GM12878 (cell line): ENCODE measurements around the gene ARFIP1. TPM values are rescaled to one million over a fixed set of nuclear protein-coding genes. Genes with fewer than 3 reads are reported as not detected.

Experiments
- ATAC-seq: fragments of 200-7000 bp; cut with Tn5 transposase; 3 replicates; pipeline ENCODE4 v1.9.1; 2020; ENCODE audit warnings: mild to moderate bottlenecking, moderate library complexity
- BruUV-seq: library from RNA; stranded (reverse); fragments of 400-500 nt; replicated peaks from 2 replicates; lab custom pipeline; 2021; lab: Mats Ljungman, UMichigan
- CTCF ChIA-PET: fragments of 300-600 bp; sonication (Branson Sonifier 250); formaldehyde crosslinking; extraction: SDS; loops from one replicate; lab custom pipeline; 2021; ENCODE audit warnings: inconsistent platforms; lab: Yijun Ruan, JAX
- POLR2A ChIA-PET: fragments of 350-600 bp; formaldehyde crosslinking; extraction: SDS; loops from one replicate; lab custom pipeline; 2021; ENCODE audit warnings: inconsistent platforms; lab: Charles Lee
- RAD21 ChIA-PET: fragments of 300-600 bp; sonication (Branson Sonifier 250); formaldehyde crosslinking; loops from one replicate; lab custom pipeline; 2023; ENCODE audit warnings: antibody characterized with exemption; ENCODE audit not compliant: unreplicated experiment; lab: Charles Lee
- SMC1A ChIA-PET: fragments of 300-600 bp; sonication (Branson Sonifier 250); formaldehyde crosslinking; loops from one replicate; lab custom pipeline; 2023; ENCODE audit not compliant: unreplicated experiment, uncharacterized antibody; lab: Charles Lee
- DNase-seq: peaks from one replicate; pipeline ENCODE4 v3.0.0-alpha.2; 2011; ENCODE audit warnings: low read depth, low spot score
- FAIRE-seq: peaks from 3 replicates; lab custom pipeline; 2011; peaks lifted over from hg19 to GRCh38; lab: Jason Lieb, UNC
- H2AFZ ChIP-seq: 2 replicates; pipeline ENCODE4 v1.6.0; 2011; ENCODE audit warnings: low read depth, low read length, control low read depth; ENCODE audit not compliant: control insufficient read depth
- H3K27ac ChIP-seq: 2 replicates; pipeline ENCODE4 v1.5.1; 2011; ENCODE audit warnings: control low read depth; ENCODE audit not compliant: control insufficient read depth, insufficient read depth
- H3K27me3 ChIP-seq, 2 experiments: replicated peaks in 1 of 2; 2 replicates each; pipeline versions ENCODE4 v1.6.0 to v1.6.1; 2011; ENCODE audit warnings: low read length in 1 of 2; ENCODE audit not compliant: control insufficient read depth in 2 of 2, insufficient read depth in 2 of 2
- H3K36me3 ChIP-seq, 2 experiments: 2 replicates each; pipeline ENCODE4 v1.5.1; 2011; ENCODE audit warnings: low read length in 1 of 2; ENCODE audit not compliant: control insufficient read depth in 2 of 2, insufficient read depth in 2 of 2
- H3K4me1 ChIP-seq: 2 replicates; pipeline ENCODE4 v1.6.1; 2011; ENCODE audit warnings: mild to moderate bottlenecking, low read length, moderate library complexity, mixed read lengths; ENCODE audit not compliant: control insufficient read depth, insufficient read depth
- H3K4me2 ChIP-seq: 2 replicates; pipeline ENCODE4 v1.6.0; 2011; ENCODE audit warnings: control low read depth; ENCODE audit not compliant: control insufficient read depth, insufficient read depth
- H3K4me3 ChIP-seq: fragments of 200-600 bp; sonication (generic); 2 replicates; pipeline ENCODE4 v1.5.1; 2016
- H3K79me2 ChIP-seq: 2 replicates; pipeline ENCODE4 v1.6.0; 2011; ENCODE audit warnings: low read length; ENCODE audit not compliant: control insufficient read depth, insufficient read depth
- H3K9ac ChIP-seq: 2 replicates; pipeline ENCODE4 v1.8.0; 2011; ENCODE audit warnings: low read length, control low read depth, mixed read lengths; ENCODE audit not compliant: control insufficient read depth, insufficient read depth
- H3K9me3 ChIP-seq: replicated peaks from 3 replicates; pipeline ENCODE4 v1.5.1; 2011; ENCODE audit warnings: mild to moderate bottlenecking, low read length; ENCODE audit not compliant: control insufficient read depth, insufficient read depth
- H4K20me1 ChIP-seq: 2 replicates; pipeline ENCODE4 v1.6.0; 2011; ENCODE audit not compliant: control insufficient read depth, insufficient read depth
- BRCA1 ChIP-seq: IDR thresholded peaks from 2 replicates; pipeline ENCODE4 v1.6.1; 2011; ENCODE audit warnings: low read depth, low read length, improper control_type of control experiment
- MTA2 ChIP-seq: fragments of 450-650 bp; IDR thresholded peaks from 2 replicates; pipeline ENCODE4 v1.6.1; 2016; ENCODE audit warnings: low read depth, mild to moderate bottlenecking, moderate library complexity
- MYB ChIP-seq: fragments of 150-350 bp; IDR thresholded peaks from 2 replicates; pipeline ENCODE4 v1.6.1; 2014; ENCODE audit warnings: mild to moderate bottlenecking, low read depth, low read length, borderline replicate concordance
- PBX3 ChIP-seq: IDR thresholded peaks from 2 replicates; pipeline ENCODE4 v1.6.1; 2011; ENCODE audit warnings: mild to moderate bottlenecking, low read depth, low read length, moderate library complexity; ENCODE audit not compliant: insufficient replicate concordance
- PML ChIP-seq: IDR thresholded peaks from 2 replicates; pipeline ENCODE4 v1.6.1; 2012; ENCODE audit warnings: low read length, inconsistent platforms
- POLR2AphosphoS2 ChIP-seq: IDR thresholded peaks from 2 replicates; pipeline ENCODE4 v1.6.1; 2011; ENCODE audit warnings: low read depth, mild to moderate bottlenecking, low read length, improper control_type of control experiment, moderate library complexity
- SREBF2 ChIP-seq: IDR thresholded peaks from 2 replicates; pipeline ENCODE4 v1.6.1; 2012; ENCODE audit warnings: mild to moderate bottlenecking, low read length
- SUZ12 ChIP-seq: fragments of 200-600 bp; sonication (generic); IDR thresholded peaks from one replicate; pipeline ENCODE4 v1.6.1; 2018; ENCODE audit warnings: antibody characterized with exemption, mild to moderate bottlenecking; ENCODE audit not compliant: unreplicated experiment
- TAF1 ChIP-seq: IDR thresholded peaks from 2 replicates; pipeline ENCODE4 v1.6.1; 2011; ENCODE audit warnings: mild to moderate bottlenecking, low read depth, low read length, borderline replicate concordance
- TCF3 ChIP-seq: IDR thresholded peaks from 2 replicates; pipeline ENCODE4 v1.6.1; 2012; ENCODE audit warnings: low read depth, mild to moderate bottlenecking, low read length, borderline replicate concordance; ENCODE audit not compliant: insufficient read depth
- ZNF24 ChIP-seq: fragments of 450-650 bp; IDR thresholded peaks from 2 replicates; pipeline ENCODE4 v1.6.1; 2017; ENCODE audit warnings: antibody characterized with exemption, mild to moderate bottlenecking
- ZNF592 ChIP-seq: fragments of 450-650 bp; IDR thresholded peaks from 2 replicates; pipeline ENCODE4 v1.6.1; 2017; ENCODE audit warnings: mild to moderate bottlenecking, moderate library complexity
- WGBS: methylation state at CpG from one replicate; pipeline ENCODE4 v1.1.6; 2016; ENCODE audit warnings: low lambda C conversion rate; ENCODE audit not compliant: insufficient replicate concordance, insufficient coverage; ENCODE audit errors: missing lambda C conversion rate; 5-methylcytosine and 5-hydroxymethylcytosine counted together
- in situ Hi-C: fragments of 300-500 bp; cut with MboI; formaldehyde crosslinking; loops from 9 replicates; pipeline ENCODE4 v1.14.3; 2018; ENCODE audit warnings: mixed read lengths
- intact Hi-C: fragments of 100-400 bp; cut with micrococcal nuclease; formaldehyde crosslinking; loops from one replicate; pipeline ENCODE4 v1.14.2; 2022; ENCODE audit not compliant: unreplicated experiment
- polyA plus RNA-seq, 11 experiments: library from polyadenylated mRNA; depleted of rRNA in 4 of 11; unstranded in 6 of 11; stranded (reverse) in 5 of 11; fragments of >200 nt; fragmentation: Nextera tagmentation in 4 of 11; fragmentation: Illumina TruSeq in 1 of 11; extraction: Ambion mirVana in 4 of 11; extraction: Trizol in 1 of 11; gene quantifications; 1 replicate in 1 of 11; 2 replicates in 10 of 11; pipeline versions ENCODE4 v1.2.1 to v1.2.3, GENCODE V29; 2011 to 2016; ENCODE audit warnings: inconsistent platforms in 2 of 11, missing spikeins in 2 of 11, low read depth in 1 of 11
- total RNA-seq, 4 experiments: library from RNA; depleted of rRNA in 3 of 4; stranded (reverse); fragments of >200 nt in 3 of 4; fragmentation: Illumina TruSeq in 1 of 4; extraction: Trizol in 1 of 4; gene quantifications; 2 replicates each; pipeline versions ENCODE4 v1.2.1 to v1.2.3, GENCODE V29; 2013 to 2021
- TF ChIP-seq, protein P1 (sequence below): IDR thresholded peaks from 2 replicates; pipeline ENCODE4 v1.6.1; 2011; ENCODE audit warnings: low read depth, low read length, improper control_type of control experiment, borderline replicate concordance
- TF ChIP-seq, protein P2 (sequence below): fragments of 450-650 bp; IDR thresholded peaks from 2 replicates; pipeline ENCODE4 v1.6.1; 2017; ENCODE audit warnings: mild to moderate bottlenecking

Gene ARFIP1
- total and polyA plus RNA-seq, 10 of the 15 experiments (the other 5 are each of a cell fraction or from before 2014, with no cell fraction given) = 9.5 to 21.7 (median 15.4) TPM

- intact Hi-C loops (no loop called here), in situ Hi-C loops (no loop called here)
- ChIA-PET POLR2A (no interaction called here), SMC1A (interaction anchor here (0.6 kb wide), 1 partner anchor 1510 kb away, joined by 3 read pairs; no protein-coding TSS in a partner anchor), RAD21 (no interaction called here), CTCF (no interaction called here)
- Histone ChIP-seq H3K9ac (no peak overlapping the region), H3K27ac (no peak overlapping the region), H3K9me3 (no peaks in the 10 kb centered on the region), H2AFZ (no peak overlapping the region), H4K20me1 (no peaks in the 10 kb centered on the region), H3K4me2 (no peak overlapping the region), H3K4me3 (no peak overlapping the region), H3K36me3 (no peaks in the 10 kb centered on the region), H3K27me3 (no peaks in the 10 kb centered on the region), H3K79me2 (no peaks in the 10 kb centered on the region), H3K4me1 (peaks cover 6% of the 10 kb centered on the region; the same call in 1 of the 2 replicates)
- BruUV-seq = no TSS peak
- WGBS = 84% methylated on average over 1 of the region's 1 CpG
- FAIRE-seq (no peak), ATAC-seq (no peak), DNase-seq (no peak)
- TF ChIP-seq POLR2AphosphoS2 = no peak
- no peak for TF ChIP-seq PML
- TF ChIP-seq TAF1 = no peak
- TF ChIP-seq, protein P1, sequence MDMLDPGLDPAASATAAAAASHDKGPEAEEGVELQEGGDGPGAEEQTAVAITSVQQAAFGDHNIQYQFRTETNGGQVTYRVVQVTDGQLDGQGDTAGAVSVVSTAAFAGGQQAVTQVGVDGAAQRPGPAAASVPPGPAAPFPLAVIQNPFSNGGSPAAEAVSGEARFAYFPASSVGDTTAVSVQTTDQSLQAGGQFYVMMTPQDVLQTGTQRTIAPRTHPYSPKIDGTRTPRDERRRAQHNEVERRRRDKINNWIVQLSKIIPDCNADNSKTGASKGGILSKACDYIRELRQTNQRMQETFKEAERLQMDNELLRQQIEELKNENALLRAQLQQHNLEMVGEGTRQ = no peak
- TF ChIP-seq, protein P2, sequence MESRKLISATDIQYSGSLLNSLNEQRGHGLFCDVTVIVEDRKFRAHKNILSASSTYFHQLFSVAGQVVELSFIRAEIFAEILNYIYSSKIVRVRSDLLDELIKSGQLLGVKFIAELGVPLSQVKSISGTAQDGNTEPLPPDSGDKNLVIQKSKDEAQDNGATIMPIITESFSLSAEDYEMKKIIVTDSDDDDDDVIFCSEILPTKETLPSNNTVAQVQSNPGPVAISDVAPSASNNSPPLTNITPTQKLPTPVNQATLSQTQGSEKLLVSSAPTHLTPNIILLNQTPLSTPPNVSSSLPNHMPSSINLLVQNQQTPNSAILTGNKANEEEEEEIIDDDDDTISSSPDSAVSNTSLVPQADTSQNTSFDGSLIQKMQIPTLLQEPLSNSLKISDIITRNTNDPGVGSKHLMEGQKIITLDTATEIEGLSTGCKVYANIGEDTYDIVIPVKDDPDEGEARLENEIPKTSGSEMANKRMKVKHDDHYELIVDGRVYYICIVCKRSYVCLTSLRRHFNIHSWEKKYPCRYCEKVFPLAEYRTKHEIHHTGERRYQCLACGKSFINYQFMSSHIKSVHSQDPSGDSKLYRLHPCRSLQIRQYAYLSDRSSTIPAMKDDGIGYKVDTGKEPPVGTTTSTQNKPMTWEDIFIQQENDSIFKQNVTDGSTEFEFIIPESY = no peak
- TF ChIP-seq SREBF2 = no peak
- no peak for TF ChIP-seq TCF3
- TF ChIP-seq SUZ12 = no peak
- no peak for TF ChIP-seq ZNF592
- no peak for TF ChIP-seq BRCA1
- no peak for TF ChIP-seq MTA2
- no peak for TF ChIP-seq MYB
- TF ChIP-seq ZNF24 = no peak
- no peak for TF ChIP-seq PBX3
These were observed 146.1 kb downstream of the ARFIP1 start for GRCh38 chr4:152925851-152926250.
